GM21526 (cell line): Measurements from ENCODE around the gene C1orf159.
"Not testable (repeated sequence)": the region's sequence is repeated elsewhere in the genome, so short reads cannot be mapped to it uniquely, and the experiment has no call there.

ENCODE experiments used
- ATAC-seq: cut with Tn5 transposase; IDR thresholded peaks from one replicate; pipeline ENCODE4 v1.9.1; 2021; ENCODE audit warnings: moderate library complexity; ENCODE audit not compliant: unreplicated experiment, low FRiP score

C1orf159 gene

DNA sequence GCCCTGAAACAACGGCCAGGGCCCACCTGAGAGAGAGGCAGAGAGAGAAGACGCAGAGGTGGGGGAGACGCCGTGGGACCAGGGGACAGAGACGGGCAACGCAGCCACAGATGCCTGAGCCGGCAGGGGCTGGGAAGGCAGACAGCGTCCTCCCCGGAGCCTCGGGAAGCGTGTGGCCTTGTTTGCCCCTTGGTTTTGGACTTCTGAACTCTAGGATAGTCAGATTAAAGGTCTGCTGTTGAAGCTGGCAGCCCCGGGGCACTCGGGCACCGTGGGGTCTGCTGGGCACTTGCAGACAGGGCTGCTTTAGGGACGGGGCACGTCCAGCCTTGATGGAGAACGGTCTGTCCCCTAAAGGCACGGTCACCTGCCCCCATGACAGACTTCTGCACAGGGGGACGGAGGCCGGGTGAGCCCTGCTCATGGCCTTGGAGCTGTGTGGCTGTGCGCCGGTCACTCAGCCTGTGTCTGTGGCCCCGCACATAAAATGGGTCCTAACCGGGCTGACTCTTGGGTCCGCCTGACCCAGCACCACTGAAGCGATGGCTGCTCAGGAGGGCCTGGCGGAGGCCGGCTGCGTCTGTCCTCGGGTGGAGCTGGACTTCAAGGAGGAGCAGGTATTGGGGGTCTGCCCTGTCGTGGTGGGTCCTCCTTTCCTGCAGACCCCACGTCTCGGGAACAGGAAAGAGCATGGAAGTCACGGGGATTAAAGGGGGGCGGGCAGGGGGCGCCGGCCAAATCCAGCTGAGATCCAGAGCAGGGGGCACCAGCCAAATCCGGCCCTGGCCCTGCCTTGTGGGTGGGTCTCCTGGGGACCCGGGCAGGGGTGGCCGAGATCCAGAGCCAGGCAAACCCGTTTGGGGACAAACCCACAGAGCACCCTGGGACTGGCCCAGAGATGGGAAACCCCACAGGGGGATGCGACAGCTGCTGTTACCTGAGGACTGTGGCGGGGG lies 32.2 kb downstream of the C1orf159 start:
- no peak for ATAC-seq

DNA sequence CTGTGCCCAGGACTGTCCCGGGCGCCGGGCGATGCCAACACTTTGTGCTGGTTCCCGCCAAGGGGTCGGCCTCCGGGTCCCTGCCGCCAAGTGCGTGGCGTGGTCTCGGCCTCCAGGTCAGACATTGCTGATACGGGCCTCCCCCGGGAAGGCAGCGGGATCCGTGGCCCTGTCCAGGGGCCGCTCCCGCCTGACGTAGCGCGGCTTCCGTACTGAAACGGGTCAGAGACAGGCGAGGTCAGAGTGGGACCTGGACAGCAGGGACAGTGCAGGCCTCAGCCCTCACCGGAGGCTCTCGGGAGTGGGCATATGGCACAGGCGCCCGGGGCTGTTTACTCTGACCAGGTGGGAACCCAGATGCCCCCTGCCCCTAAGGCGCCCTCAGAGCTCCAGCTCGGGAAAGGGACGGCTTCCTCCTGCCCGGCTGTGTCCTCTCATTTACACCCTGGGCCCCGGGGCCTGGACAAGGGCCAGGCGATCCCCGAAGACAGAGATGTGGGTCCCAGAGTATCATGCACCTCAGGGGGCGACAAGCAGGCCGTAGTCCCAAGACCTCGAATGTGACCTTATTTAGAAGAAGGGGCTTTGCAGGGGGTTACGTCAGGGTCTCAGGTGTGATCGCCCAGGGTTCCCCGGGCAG lies 33.0 kb downstream of the C1orf159 start:
- no peak for ATAC-seq

GRCh38 chr1:1082239-1082775 lies 33.6 kb downstream of the C1orf159 start:
- no peak for ATAC-seq

DNA sequence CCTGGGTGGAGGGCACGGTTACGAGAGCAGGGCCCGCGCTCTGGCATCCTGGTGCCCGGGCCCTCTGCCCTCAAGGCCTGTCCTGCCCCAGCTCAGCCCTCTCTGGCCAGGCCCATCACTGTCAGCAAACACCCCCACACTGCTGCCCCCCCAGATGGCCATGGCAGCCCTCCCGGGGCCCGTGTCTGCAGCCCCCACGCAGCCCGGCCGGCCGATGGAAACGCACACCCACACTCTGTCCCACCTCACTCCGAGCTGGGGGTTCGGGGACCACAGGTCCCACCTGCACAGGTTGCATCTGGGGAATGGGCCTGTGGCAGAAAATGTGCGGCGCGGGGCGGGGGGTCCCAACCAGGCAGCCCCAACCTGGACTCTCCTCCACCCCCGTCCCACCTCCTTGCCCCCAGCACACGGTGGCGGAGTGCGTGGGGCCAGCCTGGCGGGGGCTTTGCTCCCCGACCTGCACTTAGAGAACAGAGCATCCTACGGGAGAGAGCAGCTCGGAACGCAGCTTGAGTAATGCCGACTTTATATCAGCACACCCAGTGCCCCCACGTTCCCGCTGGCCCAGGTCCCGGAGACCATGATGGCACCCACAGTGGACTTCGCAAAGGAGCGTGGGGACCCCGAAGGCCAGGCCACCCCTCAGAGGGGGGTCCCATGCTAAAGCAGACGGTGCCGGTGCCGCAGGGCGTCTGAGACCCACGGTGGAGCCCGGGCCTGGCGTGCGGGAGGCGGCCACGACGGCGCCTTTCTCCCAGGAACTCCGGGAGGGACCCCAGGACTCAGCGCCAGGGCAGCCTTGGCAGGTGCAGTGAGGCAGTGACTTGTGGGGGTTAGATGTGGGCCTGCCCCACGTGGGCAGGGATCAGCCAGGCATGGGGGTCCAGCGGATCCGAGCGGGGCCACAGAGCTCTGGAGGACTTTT lies 34.3 kb downstream of the C1orf159 start:
- ATAC-seq, result no peak

DNA sequence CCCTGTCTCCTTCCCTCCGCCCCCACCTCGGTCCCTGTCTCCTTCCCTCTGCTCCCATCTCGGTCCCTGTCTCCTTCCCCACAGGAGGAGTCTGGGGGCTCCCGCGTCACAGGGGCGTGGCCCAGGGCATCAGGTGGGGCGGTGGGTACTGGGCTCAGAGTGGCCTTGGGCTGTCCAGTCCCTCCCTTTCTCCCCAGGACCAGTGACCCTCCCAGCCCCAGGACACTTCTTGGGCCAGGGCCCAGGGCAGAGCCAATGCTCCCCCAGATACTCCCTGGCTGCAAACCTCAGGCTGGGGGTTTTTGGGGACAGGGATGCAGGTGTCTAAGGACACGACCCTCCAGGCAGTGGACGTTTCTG lies 35.0 kb downstream of the C1orf159 start:
- no peak for ATAC-seq

DNA sequence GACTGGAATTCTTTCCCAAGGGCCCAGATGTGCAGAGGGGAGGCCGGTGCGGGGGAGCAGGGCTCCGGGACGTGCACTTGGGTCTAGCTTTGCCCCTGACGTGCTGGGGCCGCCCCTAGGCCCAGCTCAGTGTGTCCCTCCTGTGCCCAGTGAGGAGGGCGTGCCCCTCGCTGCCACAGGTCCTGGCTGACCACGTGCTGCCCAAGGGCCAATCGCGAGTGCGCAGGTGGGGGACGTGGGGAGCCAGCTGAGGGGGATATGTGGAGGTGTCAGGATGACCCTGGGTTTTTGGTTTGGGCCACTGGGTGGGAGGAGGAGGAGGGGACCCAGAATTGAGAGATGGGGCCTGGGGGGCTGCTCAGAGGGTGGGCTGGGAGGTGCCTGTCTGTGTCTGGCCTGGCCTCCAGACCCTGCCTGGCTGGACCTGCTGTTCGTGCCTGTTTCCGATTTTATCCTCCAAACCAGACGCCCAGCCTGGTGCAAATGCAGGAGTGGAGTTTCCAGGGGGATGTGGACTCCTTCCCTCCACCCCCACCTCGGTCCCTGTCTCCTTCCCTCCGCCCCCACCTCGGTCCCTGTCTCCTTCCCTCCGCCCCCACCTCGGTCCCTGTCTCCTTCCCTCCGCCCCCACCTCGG lies 35.6 kb downstream of the C1orf159 start:
- no peak for ATAC-seq

DNA sequence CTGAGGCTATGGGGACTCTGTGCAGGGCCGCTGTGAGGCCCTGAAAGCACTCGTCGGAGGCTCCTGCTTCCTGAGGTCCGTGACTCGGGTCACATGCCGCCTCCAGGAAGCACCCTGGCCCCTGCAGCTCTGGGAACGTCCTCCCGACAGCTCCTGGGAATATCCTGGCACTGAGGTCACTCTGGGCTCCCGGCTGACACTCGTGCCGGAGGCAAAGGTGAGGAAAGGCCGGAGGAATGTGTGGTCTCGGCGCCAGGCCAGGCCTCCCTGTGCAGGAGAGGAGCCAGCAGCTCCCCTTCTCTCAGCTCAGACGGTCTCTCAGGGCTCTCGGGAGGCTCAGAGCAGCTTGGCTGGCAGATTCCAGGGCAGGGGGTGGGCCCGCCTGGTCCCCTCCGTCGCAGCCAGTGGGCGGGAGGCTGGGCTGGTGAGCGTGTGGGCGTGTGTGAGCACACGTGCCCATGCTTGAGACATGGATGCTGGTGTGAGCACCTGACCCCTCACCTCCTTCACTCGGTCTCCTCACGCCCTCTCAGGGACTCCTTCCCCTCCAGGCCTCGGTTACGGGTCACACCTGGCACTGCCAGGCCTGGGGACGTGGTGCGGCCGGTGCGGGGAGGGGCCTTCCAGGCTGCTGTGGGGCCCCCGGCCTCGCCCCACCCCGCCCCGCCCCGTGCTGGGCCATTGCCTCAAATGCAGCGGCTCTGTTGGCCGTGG lies 36.3 kb downstream of the C1orf159 start:
- no peak for ATAC-seq

- not testable (repeated sequence) for ATAC-seq
Observed at GRCh38 chr1:1077396-1077795, 38.5 kb downstream of the C1orf159 start.

- ATAC-seq, result no peak
Observed at GRCh38 chr1:1075148-1075935, 40.5 kb downstream of the C1orf159 start.

GRCh38 chr1:1074631-1075147 lies 41.2 kb downstream of the C1orf159 start:
- no peak for ATAC-seq

GRCh38 chr1:1073743-1074587 lies 41.9 kb downstream of the C1orf159 start, which contains the start of gene RNF223:
RNF223 (minus strand) TSS chr1:1074306; CDS start chr1:1072566, 1,740 bp downstream.
- no peak for ATAC-seq

- no peak for ATAC-seq
Observed at GRCh38 chr1:1072849-1073742, 42.8 kb downstream of the C1orf159 start.

DNA sequence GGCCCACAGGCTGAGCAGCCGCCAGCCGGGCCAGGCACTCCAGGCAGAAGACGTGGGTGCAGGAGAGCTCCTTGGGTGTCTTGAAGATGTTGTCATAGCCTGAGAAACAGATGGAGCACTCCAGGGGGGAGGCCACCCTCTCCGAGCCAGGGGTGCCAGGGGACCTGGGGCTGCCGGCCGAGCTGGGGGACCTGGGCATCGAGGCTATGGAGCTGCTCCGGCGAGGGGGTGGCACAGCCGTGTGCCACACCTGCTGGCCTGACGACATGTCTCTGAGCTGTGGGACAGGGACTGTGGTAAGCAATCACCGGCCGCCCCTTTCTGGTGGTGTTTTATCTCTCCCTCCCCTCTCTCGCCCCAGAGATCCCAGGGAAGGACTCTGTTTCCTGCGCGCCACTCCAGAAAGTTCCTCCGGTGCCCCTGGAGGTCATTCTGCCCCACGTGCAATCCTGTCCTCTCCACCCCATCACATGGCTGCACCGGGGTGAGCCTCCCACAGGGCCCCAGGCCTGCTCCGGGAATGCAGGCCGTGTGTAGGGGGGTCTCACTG lies 43.5 kb downstream of the C1orf159 start:
- no peak for ATAC-seq

GRCh38 chr1:1071486-1072298 lies 44.2 kb downstream of the C1orf159 start:
- ATAC-seq, result no peak
